GM18499 (cell line): ENCODE results near the gene UPF1.
"Not testable (repeated sequence)": the region's sequence is repeated elsewhere in the genome, so short reads cannot be mapped to it uniquely, and the experiment has no call there.

Experiments
- ATAC-seq: cut with Tn5 transposase; IDR thresholded peaks from one replicate; pipeline ENCODE4 v1.9.1; 2021; ENCODE audit warnings: moderate number of reproducible peaks; ENCODE audit not compliant: insufficient read depth, unreplicated experiment

Gene UPF1

GRCh38 chr19:18798384-18799352 lies 33.1 kb upstream of the UPF1 start:
- no peak for ATAC-seq

- no peak for ATAC-seq
Measured at GRCh38 chr19:18799389-18799970, 32.3 kb upstream of the UPF1 start.

GRCh38 chr19:18800079-18800478 lies 31.7 kb upstream of the UPF1 start:
- no peak for ATAC-seq

GRCh38 chr19:18800636-18801035 lies 31.1 kb upstream of the UPF1 start:
- ATAC-seq: no peak

- ATAC-seq: no peak
Measured at GRCh38 chr19:18802354-18802753, 29.4 kb upstream of the UPF1 start.

GRCh38 chr19:18803550-18804138 lies 28.1 kb upstream of the UPF1 start:
- no peak for ATAC-seq

GRCh38 chr19:18804139-18804601 lies 27.6 kb upstream of the UPF1 start:
- no peak for ATAC-seq

GRCh38 chr19:18804643-18805042 lies 27.1 kb upstream of the UPF1 start:
- ATAC-seq: no peak

GRCh38 chr19:18807861-18808331 lies 23.9 kb upstream of the UPF1 start:
- no peak for ATAC-seq

- no peak for ATAC-seq
Measured at GRCh38 chr19:18809149-18809868, 22.4 kb upstream of the UPF1 start.

GRCh38 chr19:18811638-18812037 lies 20.1 kb upstream of the UPF1 start:
- not testable (repeated sequence) for ATAC-seq

GRCh38 chr19:18814063-18814462 lies 17.7 kb upstream of the UPF1 start:
- ATAC-seq: no peak

GRCh38 chr19:18815673-18816072 lies 16.1 kb upstream of the UPF1 start:
- no peak for ATAC-seq

- ATAC-seq: not testable (repeated sequence)
Measured at GRCh38 chr19:18816645-18817044, 15.1 kb upstream of the UPF1 start.

- ATAC-seq: no peak
Measured at GRCh38 chr19:18817574-18817973, 14.2 kb upstream of the UPF1 start.

GRCh38 chr19:18828786-18829185 lies 3.0 kb upstream of the UPF1 start:
- ATAC-seq: no peak

- no peak for ATAC-seq
Measured at GRCh38 chr19:18830488-18830887, 1.3 kb upstream of the UPF1 start.

GRCh38 chr19:18832306-18833140 lies 764 bp downstream of the UPF1 start:
- ATAC-seq: no peak

- ATAC-seq: no peak
Measured at GRCh38 chr19:18833141-18833476, 1.4 kb downstream of the UPF1 start.
